CD4-positive, alpha-beta T cell treated with Interleukin-4 for 4 hours (primary cell): ENCODE measurements around the gene SLC15A2.
A peak's percentile ranks its signal among the peaks of the same experiment; 100 is the strongest.
"Not testable (repeated sequence)": the region's sequence is repeated elsewhere in the genome, so short reads cannot be mapped to it uniquely, and the experiment has no call there.

Experiments
- DNase-seq: peaks from one replicate; pipeline ENCODE4 v3.0.0-alpha.2; 2020

Gene SLC15A2

DNA sequence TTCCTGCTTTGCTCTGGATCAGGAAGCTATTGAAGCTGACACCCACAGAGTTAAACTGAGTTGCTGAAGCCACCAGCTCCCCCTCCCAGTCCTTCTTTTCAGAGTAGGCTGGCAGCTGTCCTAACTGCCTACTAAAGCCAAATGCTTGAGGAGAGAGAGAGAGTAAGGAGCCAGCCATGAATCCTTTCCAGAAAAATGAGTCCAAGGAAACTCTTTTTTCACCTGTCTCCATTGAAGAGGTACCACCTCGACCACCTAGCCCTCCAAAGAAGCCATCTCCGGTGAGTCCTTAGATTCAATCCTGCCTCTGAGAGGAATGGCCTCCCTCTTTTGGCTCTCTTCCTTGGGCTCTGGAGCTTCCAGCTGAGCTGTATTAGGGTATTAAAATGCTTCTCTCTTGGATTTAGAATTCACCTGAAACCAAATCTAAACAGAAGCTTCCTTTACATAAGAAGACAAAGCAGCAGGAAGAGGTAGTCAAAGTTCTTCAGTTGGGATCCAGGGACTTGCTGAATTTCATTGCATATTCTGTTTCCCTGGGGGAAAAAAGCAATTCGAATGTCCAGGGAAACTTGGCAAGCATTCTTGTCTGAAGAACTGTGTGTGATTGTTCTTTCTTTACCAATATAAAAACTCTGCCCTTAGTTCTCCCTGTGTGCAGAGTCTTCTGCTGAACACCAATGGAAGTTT lies at the start of gene SLC15A2:
Gene SLC15A2, plus strand, starts transcription at position 101 of the 690 bp plus-strand sequence. Its CDS starts 76 bp downstream, at position 177.
- DNase-seq: no peak

DNA sequence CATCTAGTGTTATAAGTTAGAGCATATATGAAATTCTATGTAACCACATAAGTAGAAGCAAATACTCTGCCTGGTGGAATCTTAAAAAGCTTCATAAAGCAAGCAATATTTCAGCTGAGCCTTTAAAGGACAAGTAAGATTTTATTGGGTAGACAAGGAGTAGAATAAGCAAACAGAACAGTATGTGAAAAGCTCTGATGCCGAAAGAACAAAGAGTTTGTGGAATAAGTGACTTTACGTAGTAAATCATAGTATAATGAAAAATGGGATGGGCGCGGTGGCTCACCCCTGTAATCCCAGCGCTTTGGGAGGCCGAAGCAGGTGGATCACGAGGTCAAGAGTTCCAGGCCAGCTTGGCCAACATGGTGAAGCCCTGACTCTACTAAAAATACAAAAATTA lies 49.3 kb upstream of the SLC15A2 start:
- DNase-seq: no peak

DNA sequence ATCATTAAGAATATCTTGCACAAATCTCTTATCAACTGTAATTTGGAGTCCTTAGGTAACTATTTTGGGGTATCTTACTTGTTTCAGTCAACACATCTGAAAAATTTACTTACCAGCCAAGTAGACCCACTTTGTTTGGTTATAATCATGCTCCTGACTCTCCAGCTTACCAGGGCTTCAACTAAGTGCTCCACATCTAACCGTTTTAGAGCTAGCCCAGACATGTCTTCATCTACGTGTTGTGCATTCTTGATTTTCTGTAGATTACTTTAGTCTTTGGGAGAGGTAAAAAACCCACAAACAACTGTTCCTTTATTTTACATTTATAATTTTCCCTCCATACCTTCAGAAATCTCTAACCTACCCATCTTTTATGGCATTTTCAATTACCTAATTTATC lies 41.9 kb upstream of the SLC15A2 start:
- no peak for DNase-seq

DNA sequence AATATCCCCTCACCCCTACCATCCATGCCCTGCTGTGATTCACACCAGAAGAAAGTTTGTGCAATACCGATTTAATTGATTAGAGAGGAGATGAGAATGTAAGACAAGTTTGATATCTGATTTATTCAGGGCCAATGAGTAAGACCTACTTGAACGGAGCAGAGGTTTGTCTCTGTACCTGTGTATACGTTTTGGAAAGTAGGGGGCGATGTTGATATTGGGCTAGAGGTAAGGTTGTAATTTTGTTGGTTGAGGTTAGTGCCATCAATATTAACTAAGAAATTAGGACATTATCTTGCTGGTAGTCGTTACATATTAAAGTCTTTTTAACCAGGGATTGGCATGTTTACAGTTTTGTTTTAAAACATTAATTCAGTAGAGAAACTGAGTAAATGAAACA lies 38.6 kb upstream of the SLC15A2 start:
- DNase-seq: no peak

DNA sequence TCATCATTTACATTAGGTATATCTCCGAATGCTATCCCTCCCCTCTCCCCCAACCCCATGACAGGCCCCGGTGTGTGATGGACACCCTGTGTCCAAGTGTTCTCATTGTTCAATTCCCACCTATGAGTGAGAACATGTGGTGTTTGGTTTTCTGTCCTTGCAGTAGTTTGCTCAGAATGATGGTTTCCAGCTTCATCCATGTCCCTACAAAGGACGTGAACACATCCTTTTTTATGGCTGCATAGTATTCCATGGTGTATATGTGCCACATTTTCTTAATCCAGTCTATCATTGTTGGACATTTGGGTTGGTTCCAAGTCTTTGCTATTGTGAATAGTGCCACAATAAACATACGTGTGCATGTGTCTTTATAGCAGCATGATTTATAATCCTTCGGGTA lies 36.4 kb upstream of the SLC15A2 start:
- DNase-seq: not testable (repeated sequence)

- DNase-seq: not testable (repeated sequence)
Observed at GRCh38 chr3:121863247-121863646, 31.0 kb upstream of the SLC15A2 start.

DNA sequence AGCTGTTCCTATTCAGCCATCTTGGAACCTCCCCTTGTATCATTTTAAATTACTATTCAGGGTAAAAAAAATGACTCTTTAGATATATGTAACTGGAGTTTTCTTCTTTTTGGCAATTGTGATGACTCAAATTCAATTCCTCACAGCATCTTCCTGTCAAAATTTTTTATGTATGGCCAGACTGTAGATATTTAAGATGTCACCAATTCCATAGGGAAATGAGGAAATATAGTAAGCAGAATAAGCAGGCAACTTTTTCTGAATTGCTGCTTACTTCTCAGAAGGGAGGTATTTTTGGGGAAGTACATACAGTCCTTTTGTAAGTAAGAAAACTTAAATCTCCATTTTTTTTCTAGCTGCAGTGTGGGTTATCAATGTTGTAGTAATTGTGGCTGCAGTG lies 30.4 kb upstream of the SLC15A2 start:
- DNase-seq: no peak

DNA sequence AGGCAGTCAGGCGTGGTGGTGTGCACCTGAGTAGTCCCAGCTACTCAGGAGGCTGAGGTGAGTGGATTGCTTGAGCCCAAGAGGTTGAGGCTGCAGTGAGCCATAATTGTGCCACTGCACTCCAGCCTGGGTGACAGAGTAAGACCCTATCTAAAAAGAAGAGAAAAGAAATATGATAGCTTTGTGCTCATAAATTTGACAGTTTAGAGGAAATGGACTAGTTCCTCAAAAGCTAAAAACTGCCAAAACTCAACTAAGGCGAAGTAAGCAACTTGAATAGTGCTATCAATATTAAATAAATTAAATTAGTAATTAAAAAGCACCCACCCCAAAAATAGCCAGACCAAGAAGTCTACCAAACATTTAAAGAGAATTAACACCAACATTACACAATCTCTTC lies 24.5 kb upstream of the SLC15A2 start:
- DNase-seq: no peak

GRCh38 chr3:121870717-121871116 lies 23.5 kb upstream of the SLC15A2 start:
- DNase-seq: no peak

GRCh38 chr3:121871430-121871829 lies 22.8 kb upstream of the SLC15A2 start:
- DNase-seq: no peak

- DNase-seq: no peak
Observed at GRCh38 chr3:121878411-121878810, 15.8 kb upstream of the SLC15A2 start.

DNA sequence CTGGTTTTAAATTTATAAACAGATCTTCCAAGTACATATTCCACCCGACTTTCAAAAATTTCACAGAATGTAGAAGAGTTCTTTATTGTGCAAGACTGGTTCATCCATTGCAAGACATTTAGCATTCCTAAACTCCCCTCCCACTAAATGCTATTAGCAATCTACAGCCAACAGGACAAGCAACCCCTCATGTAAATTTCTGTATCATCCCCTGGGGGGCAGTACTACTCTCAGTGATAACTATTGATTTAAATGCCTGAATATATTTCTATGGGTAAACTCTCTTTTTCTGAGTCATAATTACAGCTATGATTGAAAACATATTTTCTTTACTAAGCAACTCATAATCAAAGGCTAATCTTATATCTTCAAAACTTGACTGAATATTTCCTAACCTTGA lies 10.7 kb upstream of the SLC15A2 start:
- DNase-seq: peak; percentile 6

DNA sequence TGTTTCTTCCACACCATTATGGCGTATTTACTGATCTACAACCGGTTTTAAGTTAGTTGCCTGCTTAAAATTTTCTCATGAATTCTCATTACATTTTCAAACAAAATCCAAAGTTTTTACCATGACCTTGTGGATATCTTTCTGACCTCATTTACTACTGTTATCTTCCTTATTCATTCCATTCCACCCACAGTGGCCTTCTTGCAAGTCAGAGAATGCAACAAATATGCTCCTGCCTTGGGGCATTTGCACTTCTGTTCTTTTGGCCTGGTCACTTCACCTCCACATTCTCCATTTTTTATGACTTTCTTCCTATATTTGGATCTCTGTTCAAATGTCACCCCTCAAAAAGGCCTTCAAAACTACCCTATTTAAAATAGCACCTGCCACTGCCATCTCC lies 8.8 kb upstream of the SLC15A2 start:
- no peak for DNase-seq

GRCh38 chr3:121895121-121895520 lies 920 bp downstream of the SLC15A2 start:
- no peak for DNase-seq

DNA sequence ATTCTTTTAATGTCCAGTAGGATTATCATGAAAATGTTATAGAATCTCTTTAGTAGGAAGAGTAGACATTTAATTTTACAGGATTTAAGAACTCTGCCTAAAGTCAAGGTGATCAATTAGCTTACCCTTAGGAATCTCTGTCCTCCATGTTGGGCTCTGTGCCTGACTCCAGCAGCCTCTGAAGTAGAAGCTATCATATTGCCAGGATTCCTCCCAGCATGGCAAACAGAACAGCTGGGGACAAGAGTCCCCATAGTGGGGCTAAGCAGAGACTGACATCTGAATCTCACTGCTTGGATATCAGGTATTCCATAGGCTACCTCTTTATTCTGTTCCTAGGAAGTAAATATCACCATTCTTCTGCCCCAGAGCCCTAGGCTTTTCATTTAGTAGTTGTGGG lies 1.5 kb downstream of the SLC15A2 start:
- DNase-seq: no peak

DNA sequence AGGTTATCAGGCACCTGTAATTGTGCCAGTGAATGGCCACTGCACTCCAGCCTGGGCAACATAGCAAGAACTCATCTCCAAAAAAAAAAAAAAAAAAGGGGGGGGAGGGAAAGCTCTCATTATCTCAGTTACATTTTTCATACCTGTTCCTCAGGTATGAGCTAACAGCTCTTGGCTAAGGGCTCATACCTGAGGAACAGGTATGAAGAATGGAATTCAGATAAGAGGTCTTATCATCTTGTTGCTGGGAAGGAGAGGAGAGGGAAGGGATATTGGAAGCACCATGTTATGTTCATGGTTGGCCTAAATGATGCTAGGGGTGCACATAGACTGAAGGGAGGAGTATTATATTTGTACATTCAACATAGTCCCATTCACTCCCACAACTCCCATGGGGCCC lies 2.6 kb downstream of the SLC15A2 start:
- DNase-seq: no peak

- DNase-seq: no peak
Observed at GRCh38 chr3:121897296-121897695, 3.1 kb downstream of the SLC15A2 start.

DNA sequence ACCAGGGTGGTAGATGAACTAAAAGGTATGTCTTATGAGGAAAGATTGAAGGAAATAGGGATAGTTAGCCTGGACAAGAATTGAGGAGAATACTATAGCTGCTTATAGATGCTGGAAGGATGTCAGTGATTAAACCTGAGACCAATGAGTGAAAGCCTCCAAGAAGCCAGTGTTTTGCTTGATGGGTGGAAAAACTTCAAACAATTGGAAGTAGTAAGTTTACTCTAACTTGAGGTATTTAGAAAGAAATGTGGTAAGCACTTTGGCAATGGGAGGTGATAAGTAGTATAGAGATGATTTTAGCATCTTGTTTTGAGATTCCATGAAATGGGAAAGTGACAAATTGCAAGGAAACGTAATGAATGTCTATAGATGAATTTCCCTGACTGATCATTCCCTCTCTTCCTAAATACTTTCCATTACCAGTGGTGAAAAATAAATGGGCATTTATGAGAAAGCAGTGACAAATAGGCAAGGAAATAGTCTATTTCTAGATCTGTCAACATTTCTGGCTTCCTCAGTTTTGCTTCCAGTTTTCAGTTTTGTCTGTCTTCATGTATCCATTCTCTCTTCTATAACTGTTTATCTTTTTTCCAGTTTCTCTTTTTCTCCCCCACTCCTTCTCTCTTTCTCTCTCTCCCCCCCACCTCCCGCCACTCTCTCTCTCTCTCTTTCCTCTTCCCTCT lies 19.2 kb downstream of the SLC15A2 start:
- DNase-seq: no peak

DNA sequence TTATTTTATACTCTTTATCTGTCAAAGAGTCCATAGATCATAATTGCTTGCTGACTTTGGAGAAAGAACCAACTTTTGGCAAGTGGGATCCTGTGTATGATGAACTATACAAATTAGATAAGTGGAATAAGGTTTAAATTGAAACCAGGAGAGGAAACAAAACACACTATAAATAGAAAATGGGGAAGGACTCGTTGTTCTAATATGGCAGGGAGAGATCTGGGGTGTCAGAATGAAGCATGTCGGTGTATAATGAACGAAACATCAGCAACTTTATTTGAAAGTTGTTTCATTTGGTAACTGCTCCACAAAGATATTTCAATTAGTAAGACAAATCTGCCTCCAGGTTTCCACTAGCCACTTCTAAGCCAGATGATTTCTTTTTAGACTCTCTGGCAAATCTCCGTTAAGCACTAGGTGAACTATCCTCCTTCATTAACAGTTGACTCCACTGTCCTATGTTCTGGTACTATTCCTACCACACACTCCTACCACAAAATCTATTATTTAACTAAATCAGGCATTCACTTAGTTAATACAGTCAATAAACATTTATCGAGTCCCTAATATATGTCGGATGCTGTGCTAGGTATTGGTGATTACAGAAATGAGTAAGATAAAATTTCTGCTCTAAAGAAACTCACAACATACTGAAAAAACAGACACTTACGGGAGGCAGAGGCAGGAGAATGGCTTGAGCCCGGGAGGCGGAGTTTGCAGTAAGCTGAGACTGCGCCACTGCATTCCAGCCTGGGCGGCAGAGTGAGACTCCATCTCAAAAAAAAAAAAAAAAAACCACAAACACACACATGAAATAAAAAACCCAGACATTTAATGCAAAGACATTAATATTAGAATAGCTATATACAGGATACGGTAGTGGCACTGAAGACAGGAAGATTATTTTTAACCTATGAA lies 20.1 kb downstream of the SLC15A2 start:
- DNase-seq: no peak

DNA sequence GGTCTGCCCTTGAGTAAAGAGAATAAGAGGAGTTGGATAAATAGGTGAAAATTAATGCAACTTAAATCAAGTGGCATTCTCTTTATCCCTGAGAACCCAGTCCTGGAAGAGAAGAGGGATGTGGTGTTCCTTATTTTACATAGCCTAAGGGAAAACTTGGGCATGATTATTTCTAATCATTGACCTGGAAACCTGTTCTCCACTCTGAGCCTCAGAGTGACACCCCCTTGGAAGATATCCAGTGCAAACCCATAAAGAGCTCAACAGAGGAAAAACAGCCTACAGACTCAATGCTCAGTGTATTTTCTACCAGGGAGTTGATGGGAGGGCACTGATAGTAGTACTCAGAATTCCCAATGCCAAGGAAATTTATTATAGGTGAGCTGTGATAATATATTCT lies 22.0 kb downstream of the SLC15A2 start:
- no peak for DNase-seq

DNA sequence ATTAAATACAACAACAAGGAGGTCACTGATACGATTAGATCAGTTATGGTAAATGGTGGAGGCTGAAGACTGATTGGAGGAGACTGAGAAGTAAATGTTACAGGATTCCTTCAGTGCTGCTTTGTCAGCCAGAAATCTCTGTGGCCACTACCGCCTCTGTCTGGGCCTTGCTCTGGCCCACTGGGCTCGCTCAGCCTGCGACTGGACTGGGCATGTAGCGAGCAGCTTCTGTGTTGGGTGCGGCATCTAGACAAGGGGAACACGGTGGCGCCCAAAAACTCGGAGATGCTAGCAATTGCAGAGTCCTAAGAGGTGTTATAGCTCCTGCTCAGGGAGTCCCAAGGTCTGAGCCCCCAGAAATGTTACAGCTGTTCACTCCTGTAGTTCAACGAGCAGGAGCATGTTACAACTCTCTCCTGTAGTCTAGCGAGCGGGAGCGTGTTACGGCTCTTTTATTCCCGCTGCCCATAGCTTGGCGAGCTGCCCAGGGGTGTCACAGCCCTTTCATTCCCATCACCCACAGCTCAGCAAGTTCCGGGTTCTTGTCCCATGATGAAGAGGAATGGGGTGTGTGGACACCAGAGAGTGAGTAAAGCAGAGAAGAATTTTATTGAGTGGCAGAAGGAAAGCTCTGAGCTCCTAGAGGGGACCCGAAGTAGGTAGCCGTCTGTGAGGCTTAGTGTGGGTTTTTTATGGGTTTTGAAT lies 24.7 kb downstream of the SLC15A2 start:
- no peak for DNase-seq

DNA sequence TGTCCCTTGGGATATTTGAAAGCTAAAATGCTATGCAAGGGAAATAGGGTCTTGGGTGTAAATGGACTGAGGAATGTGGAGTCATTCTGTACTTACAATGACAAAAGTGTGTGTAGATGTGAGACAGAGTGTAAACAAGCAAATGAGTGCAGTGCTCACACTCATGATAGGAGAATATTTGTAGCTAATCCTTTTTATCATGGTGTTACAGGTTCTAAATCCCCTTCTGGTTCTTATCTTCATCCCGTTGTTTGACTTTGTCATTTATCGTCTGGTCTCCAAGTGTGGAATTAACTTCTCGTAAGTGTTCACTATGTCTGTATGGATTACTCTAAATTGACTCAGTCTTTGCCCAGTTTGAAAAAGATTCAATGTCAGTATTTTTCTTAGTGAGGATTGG lies 30.5 kb downstream of the SLC15A2 start:
- DNase-seq: no peak

DNA sequence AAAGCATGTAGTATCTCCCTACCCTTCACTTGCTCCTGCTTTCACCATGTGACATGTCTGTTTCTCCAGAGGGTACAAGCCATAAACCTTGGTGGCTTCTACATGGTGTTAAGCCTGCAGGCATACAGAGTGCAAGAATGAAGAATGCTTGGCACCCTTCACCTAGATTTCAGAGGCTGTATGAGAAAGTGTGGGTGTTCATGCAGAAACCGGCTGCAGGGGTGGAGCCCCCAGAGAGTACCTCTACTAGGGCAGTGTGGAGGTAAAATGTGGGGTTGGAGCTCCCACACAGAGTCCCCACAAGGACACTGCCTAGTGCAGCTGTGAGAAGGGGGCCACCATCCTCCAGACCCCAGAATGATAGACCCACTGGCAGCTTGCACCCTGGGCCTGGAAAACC lies 32.2 kb downstream of the SLC15A2 start:
- DNase-seq: no peak
